ENCODE results near the gene GPR62. TPM values are rescaled to one million over a fixed set of nuclear protein-coding genes. Genes with fewer than 3 reads are reported as not detected.

GPR62 gene
- total and polyA plus RNA-seq, 2 of the 8 experiments (the other 6 are each of a cell fraction or from before 2014, with no cell fraction given), result 0.22 to 0.29 TPM

DNA sequence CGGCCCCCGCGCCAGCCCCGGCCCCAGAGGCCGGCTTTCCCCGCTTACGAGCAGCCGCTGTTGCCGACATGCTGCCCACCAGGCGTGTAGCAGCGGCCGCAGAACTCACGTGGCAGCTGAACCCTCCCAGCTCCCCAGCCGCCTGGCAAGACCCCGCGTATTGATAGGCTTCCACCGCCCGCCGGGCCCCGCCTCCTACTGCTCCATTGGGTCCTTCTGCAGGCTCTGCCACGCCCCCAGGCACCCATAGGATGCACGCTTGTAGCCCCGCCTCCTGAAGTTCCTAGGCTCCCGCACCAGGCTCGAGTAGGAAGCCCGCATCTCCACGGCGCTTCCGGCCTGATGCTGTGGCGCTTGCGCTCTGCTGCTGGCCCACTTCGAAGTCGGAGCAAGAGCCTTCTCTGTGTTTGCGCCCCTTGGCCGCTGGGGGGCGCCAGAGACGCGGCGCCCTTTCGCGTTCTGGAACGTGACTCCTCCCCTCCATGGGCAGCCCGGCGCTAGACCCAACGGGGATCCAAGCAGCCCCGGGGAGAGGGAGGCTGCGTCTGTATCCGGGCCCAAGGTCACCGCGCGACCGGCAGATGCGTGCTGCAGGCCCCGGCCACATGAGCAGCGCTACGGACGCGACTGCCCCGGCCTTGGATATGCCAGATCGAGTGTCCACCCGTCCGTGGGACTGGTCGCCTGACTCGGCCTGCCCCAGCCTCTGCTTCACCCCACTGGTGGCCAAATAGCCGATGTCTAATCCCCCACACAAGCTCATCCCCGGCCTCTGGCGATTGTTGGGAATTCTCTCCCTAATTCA, 13.2 kb upstream of the GPR62 start, which contains the start of the genes PARP3 and RRP9 (continued):
- TF ChIP-seq POU5F1 (IDR thresholded peaks at IDR 0.05; ENCODE audit: low read depth, low read length), result no peak
- peak in 1 of 2 experiments; percentile 89; a peak in 2 of 4 replicates for TF ChIP-seq HDAC2 (IDR thresholded peaks at IDR 0.05; ENCODE audit: borderline replicate concordance in 1 of 2, low read depth in 2 of 2, low read length in 2 of 2)
- TF ChIP-seq, protein P1, sequence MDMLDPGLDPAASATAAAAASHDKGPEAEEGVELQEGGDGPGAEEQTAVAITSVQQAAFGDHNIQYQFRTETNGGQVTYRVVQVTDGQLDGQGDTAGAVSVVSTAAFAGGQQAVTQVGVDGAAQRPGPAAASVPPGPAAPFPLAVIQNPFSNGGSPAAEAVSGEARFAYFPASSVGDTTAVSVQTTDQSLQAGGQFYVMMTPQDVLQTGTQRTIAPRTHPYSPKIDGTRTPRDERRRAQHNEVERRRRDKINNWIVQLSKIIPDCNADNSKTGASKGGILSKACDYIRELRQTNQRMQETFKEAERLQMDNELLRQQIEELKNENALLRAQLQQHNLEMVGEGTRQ (IDR thresholded peaks at IDR 0.05; ENCODE audit: low read length), result no peak; the same call in 1 of the 2 replicates
- TF ChIP-seq MAFK (IDR thresholded peaks at IDR 0.05; ENCODE audit: low read depth, low read length), result no peak
- TF ChIP-seq, protein P2, sequence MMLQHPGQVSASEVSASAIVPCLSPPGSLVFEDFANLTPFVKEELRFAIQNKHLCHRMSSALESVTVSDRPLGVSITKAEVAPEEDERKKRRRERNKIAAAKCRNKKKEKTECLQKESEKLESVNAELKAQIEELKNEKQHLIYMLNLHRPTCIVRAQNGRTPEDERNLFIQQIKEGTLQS (IDR thresholded peaks at IDR 0.05; ENCODE audit: insufficient read depth, low read depth, low read length), result peak; percentile 27; the same call in 1 of the 2 replicates
- TF ChIP-seq CEBPB (IDR thresholded peaks at IDR 0.05; ENCODE audit: low read depth, low read length), result no peak
- TF ChIP-seq YY1 (IDR thresholded peaks at IDR 0.05; ENCODE audit: low read depth, low read length), result no peak; the same call in 1 of the 2 replicates
- peak; percentile 46; the same call in 1 of the 2 replicates for TF ChIP-seq CREB1 (IDR thresholded peaks at IDR 0.05)
- no peak for TF ChIP-seq KDM1A (IDR thresholded peaks at IDR 0.05; ENCODE audit: borderline replicate concordance, low read length)
- no peak for TF ChIP-seq CBX5 (IDR thresholded peaks at IDR 0.05; ENCODE audit: low read depth, low read length)

Data from H1 (cell line).